Esophagus (tissue), 2 donors: ENCODE measurements around the gene AMOT. TPM values are rescaled to one million over a fixed set of nuclear protein-coding genes. Genes with fewer than 3 reads are reported as not detected.

Experiments
- H3K27ac ChIP-seq, 2 donors: one replicate each; pipeline ENCODE4 v1.5.1; 2013; ENCODE audit warnings: low read depth in 2 of 2, mild to moderate bottlenecking in 2 of 2, inconsistent platforms in 1 of 2, low read length in 1 of 2, moderate library complexity in 1 of 2
- H3K27me3 ChIP-seq, 2 donors: one replicate each; pipeline ENCODE4 v1.6.1; 2013; ENCODE audit warnings: low read length in 2 of 2, control low read depth in 1 of 2, mild to moderate bottlenecking in 1 of 2; ENCODE audit not compliant: insufficient read depth in 2 of 2, control insufficient read depth in 1 of 2
- H3K36me3 ChIP-seq, 2 donors: one replicate each; pipeline ENCODE4 v1.6.1; 2013; ENCODE audit warnings: low read length in 1 of 2; ENCODE audit not compliant: control insufficient read depth in 2 of 2, insufficient read depth in 2 of 2
- H3K4me1 ChIP-seq, 2 donors: one replicate each; pipeline ENCODE4 v1.6.1; 2013; ENCODE audit warnings: low read length in 1 of 2; ENCODE audit not compliant: control insufficient read depth in 2 of 2, insufficient read depth in 2 of 2
- H3K4me3 ChIP-seq, 2 donors: one replicate each; pipeline ENCODE4 v1.5.1; 2013; ENCODE audit warnings: low read length in 2 of 2, mild to moderate bottlenecking in 2 of 2, low read depth in 1 of 2, moderate library complexity in 1 of 2
- H3K9me3 ChIP-seq, 2 donors: one replicate each; pipeline ENCODE4 v1.6.1; 2013; ENCODE audit warnings: mild to moderate bottlenecking in 2 of 2, low read depth in 1 of 2, low read length in 1 of 2, moderate library complexity in 1 of 2; ENCODE audit not compliant: control insufficient read depth in 2 of 2, insufficient read depth in 1 of 2
- WGBS, 2 donors: extraction: QIAGEN DNeasy Blood & Tissue Kit; methylation state at CpG; one replicate each; pipeline ENCODE4 v1.1.7; 2013; 5-methylcytosine and 5-hydroxymethylcytosine counted together
- polyA plus RNA-seq, 2 donors: library from polyadenylated mRNA; stranded (reverse); fragments of 200-250 nt; gene quantifications; one replicate each; pipeline ENCODE4 v1.2.3, GENCODE V29; 2013
- donor health status: healthy with polysubstance abuse.
- donor health status: Bipolar disorder and iron deficiency.

Gene AMOT
- polyA plus RNA-seq, 2 donors: 0.77 to 0.89 TPM

DNA sequence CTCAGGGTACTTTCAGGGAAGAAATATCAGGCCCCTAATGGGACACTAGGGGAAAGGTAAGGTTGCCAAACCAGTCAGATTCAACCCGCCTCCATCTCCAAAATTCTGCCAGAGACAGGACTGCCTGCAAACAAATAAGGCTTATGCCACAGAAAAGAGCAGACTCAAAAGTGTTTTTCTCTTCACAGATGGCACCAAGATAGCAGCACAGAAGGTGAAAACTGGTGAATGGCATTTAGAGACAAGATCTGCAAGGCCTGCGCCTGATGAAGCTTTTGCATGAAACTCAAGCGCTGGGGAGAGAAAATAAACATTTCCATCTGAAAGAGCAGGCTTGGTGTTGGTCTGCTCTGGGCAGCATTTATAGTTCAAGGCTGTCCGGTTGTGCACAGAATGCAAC lies 27.9 kb downstream of the AMOT start:
- Histone ChIP-seq H3K4me3 (no peak overlapping the region), H3K9me3 (no peaks in the 10 kb centered on the region), H3K27ac (no peak overlapping the region), H3K4me1 (peaks cover 0 to 3% of the 10 kb centered on the region in 2 donors), H3K27me3 (no peaks in the 10 kb centered on the region), H3K36me3 (no peaks in the 10 kb centered on the region)
- WGBS, 2 donors: 86 to 94% methylated on average over 4 of the region's 4 CpGs

- WGBS, 2 donors: 61 to 79% methylated on average over 3 of the region's 3 CpGs
- no peak overlapping the region for H3K4me3 ChIP-seq
- H3K9me3 ChIP-seq: no peaks in the 10 kb centered on the region
- no peaks in the 10 kb centered on the region for H3K4me1 ChIP-seq
- no peaks in the 10 kb centered on the region for H3K27me3 ChIP-seq
- H3K36me3 ChIP-seq: no peaks in the 10 kb centered on the region
- H3K27ac ChIP-seq: no peak overlapping the region
Measured at GRCh38 chrX:112808651-112809195, 31.9 kb downstream of the AMOT start.

DNA sequence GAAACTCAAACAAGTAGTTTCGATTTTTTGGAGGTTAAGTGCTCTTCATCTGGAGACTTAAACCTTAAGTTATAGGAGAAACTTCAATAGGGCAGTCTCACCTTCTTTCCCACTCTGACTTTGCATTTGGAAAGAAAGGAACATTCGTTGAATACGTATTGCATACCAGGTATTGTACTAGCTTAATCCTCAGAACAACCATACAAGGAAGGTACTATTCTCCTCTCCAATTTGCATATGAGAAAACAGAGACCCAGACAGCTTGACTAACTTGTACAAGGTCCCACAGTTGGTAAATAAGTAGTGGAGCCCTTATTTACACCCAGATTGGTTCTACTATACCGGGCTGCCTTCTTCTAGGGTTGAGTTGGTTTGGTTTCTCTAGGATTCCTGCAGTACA lies 32.6 kb downstream of the AMOT start:
- H3K36me3 ChIP-seq: no peaks in the 10 kb centered on the region
- no peaks in the 10 kb centered on the region for H3K4me1 ChIP-seq
- H3K27me3 ChIP-seq: no peaks in the 10 kb centered on the region
- H3K4me3 ChIP-seq: no peak overlapping the region
- 58 to 78% methylated on average over 4 of the region's 4 CpGs for WGBS, 2 donors
- no peak overlapping the region for H3K27ac ChIP-seq
- H3K9me3 ChIP-seq: no peaks in the 10 kb centered on the region

- no peaks in the 10 kb centered on the region for H3K4me1 ChIP-seq
- H3K4me3 ChIP-seq: no peak overlapping the region
- no peak overlapping the region for H3K27ac ChIP-seq
- no peaks in the 10 kb centered on the region for H3K36me3 ChIP-seq
- peaks cover 0 to 7% of the 10 kb centered on the region in 2 donors for H3K27me3 ChIP-seq
- no peaks in the 10 kb centered on the region for H3K9me3 ChIP-seq
- WGBS, 2 donors: 83 to 95% methylated on average over 3 of the region's 3 CpGs
Measured at GRCh38 chrX:112803060-112803459, 37.6 kb downstream of the AMOT start.

- Histone ChIP-seq H3K9me3 (no peaks in the 10 kb centered on the region), H3K27ac (no peak overlapping the region)
- WGBS, 2 donors: 82 to 87% methylated on average over 1 of the region's 1 CpG
Measured at GRCh38 chrX:112802541-112802940, 38.1 kb downstream of the AMOT start.

DNA sequence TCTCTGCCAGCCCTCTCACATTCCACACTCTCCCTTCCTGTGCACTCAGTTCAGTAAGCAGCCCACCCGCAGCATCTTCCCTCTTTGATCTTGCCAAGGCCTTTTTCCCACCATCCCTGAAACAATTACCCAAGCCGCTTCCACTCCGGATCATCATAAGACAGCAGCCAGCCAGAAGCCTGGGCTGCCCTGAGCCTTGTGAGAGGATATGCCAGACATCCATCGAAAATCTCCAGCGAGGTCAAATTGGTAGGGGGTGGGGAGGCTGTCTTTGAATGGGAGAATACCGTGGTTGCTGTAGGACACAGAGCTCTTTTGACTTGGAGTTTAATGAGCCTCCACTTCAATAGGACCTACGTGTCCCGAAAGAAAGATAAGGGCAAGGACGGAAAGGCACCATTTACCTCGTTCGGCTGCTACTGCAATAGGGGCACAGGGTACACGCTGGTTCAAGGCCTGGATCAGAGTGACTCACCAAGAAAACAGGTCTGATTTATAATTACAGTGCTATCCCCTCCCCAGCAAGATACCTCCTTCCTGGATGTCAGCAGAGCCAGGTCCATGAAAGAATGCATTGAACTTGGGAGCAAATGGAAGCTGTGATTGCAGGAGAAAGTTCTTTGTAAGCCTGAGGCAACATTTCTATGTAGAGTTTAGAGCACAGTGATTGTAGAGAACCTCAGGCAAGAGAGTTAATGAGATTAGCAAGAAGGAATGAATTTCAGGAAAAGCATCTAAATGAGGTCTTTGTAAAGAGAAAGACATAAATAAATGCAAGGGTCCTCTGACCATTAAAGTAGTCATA lies 39.5 kb downstream of the AMOT start:
- H3K4me3 ChIP-seq: no peak overlapping the region
- H3K36me3 ChIP-seq: no peaks in the 10 kb centered on the region
- H3K9me3 ChIP-seq: no peaks in the 10 kb centered on the region
- no peak overlapping the region for H3K27ac ChIP-seq
- H3K27me3 ChIP-seq: peaks cover 0 to 9% of the 10 kb centered on the region in 2 donors
- no peaks in the 10 kb centered on the region for H3K4me1 ChIP-seq
- 82 to 91% methylated on average over 12 of the region's 12 CpGs for WGBS, 2 donors

More at GRCh38 chrX:112802541-112802940, 38.1 kb downstream of the AMOT start:
- no peak overlapping the region for H3K4me3 ChIP-seq
- peaks cover 0 to 7% of the 10 kb centered on the region in 2 donors for H3K27me3 ChIP-seq
- H3K36me3 ChIP-seq: no peaks in the 10 kb centered on the region
- H3K4me1 ChIP-seq: no peaks in the 10 kb centered on the region

- Histone ChIP-seq H3K36me3 (no peaks in the 10 kb centered on the region), H3K27ac (no peak overlapping the region), H3K4me1 (no peaks in the 10 kb centered on the region), H3K27me3 (peaks cover 0 to 13% of the 10 kb centered on the region in 2 donors), H3K9me3 (no peaks in the 10 kb centered on the region), H3K4me3 (no peak overlapping the region)
- WGBS, 2 donors: 86 to 96% methylated on average over 1 of the region's 1 CpG
Measured at GRCh38 chrX:112799425-112799824, 41.2 kb downstream of the AMOT start.

- no peaks in the 10 kb centered on the region for H3K4me1 ChIP-seq
- no peak overlapping the region for H3K27ac ChIP-seq
- H3K4me3 ChIP-seq: no peak overlapping the region
- 54 to 88% methylated on average over 2 of the region's 2 CpGs for WGBS, 2 donors
- no peaks in the 10 kb centered on the region for H3K36me3 ChIP-seq
- H3K9me3 ChIP-seq: no peaks in the 10 kb centered on the region
- peaks cover 0 to 13% of the 10 kb centered on the region in 2 donors for H3K27me3 ChIP-seq
Measured at GRCh38 chrX:112798736-112799135, 41.9 kb downstream of the AMOT start.

- Histone ChIP-seq H3K27ac (no peak overlapping the region), H3K27me3 (peaks cover 0 to 8% of the 10 kb centered on the region in 2 donors), H3K4me1 (no peaks in the 10 kb centered on the region), H3K9me3 (no peaks in the 10 kb centered on the region), H3K4me3 (no peak overlapping the region), H3K36me3 (no peaks in the 10 kb centered on the region)
- WGBS, 2 donors: 90 to 95% methylated on average over 4 of the region's 4 CpGs
Measured at GRCh38 chrX:112789931-112790330, 50.7 kb downstream of the AMOT start.

- 76 to 95% methylated on average over 2 of the region's 2 CpGs for WGBS, 2 donors
- Histone ChIP-seq H3K27me3 (peaks cover 0 to 8% of the 10 kb centered on the region in 2 donors), H3K4me1 (no peaks in the 10 kb centered on the region), H3K4me3 (no peak overlapping the region), H3K27ac (no peak overlapping the region), H3K9me3 (no peaks in the 10 kb centered on the region), H3K36me3 (no peaks in the 10 kb centered on the region)
Measured at GRCh38 chrX:112786076-112786475, 54.6 kb downstream of the AMOT start.
